Endodermal cell (in vitro differentiated cells): ENCODE data around the gene IGF2BP1. TPM values are rescaled to one million over a fixed set of nuclear protein-coding genes. Genes with fewer than 3 reads are reported as not detected.

Experiments used
- DNase-seq: peaks from one replicate; pipeline ENCODE4 v3.0.0-alpha.2; 2017
- H3K27ac ChIP-seq: 2 replicates; pipeline ENCODE4 v1.5.1; 2013; ENCODE audit warnings: mild to moderate bottlenecking, low read depth, low read length, moderate library complexity
- H3K27me3 ChIP-seq: 2 replicates; pipeline ENCODE4 v1.6.1; 2013; ENCODE audit warnings: mild to moderate bottlenecking, low read length, moderate library complexity; ENCODE audit not compliant: insufficient read depth, control insufficient read depth, poor library complexity, severe bottlenecking
- H3K36me3 ChIP-seq: 2 replicates; pipeline ENCODE4 v1.7.0; 2013; ENCODE audit warnings: mild to moderate bottlenecking, low read length, moderate library complexity; ENCODE audit not compliant: control insufficient read depth, insufficient read depth
- H3K4me1 ChIP-seq: one replicate; pipeline ENCODE4 v1.7.0; 2013; ENCODE audit warnings: low read length; ENCODE audit not compliant: control insufficient read depth, insufficient read depth
- H3K4me3 ChIP-seq: 2 replicates; pipeline ENCODE4 v1.5.1; 2013; ENCODE audit warnings: mild to moderate bottlenecking, low read length, moderate library complexity
- H3K9ac ChIP-seq: 2 replicates; pipeline ENCODE4 v1.6.1; 2013; ENCODE audit warnings: mild to moderate bottlenecking, low read length, moderate library complexity; ENCODE audit not compliant: poor library complexity, severe bottlenecking; ENCODE audit errors: extremely low read depth
- H3K9me3 ChIP-seq: 2 replicates; pipeline ENCODE4 v1.6.1; 2013; ENCODE audit warnings: mild to moderate bottlenecking, low read length, moderate library complexity; ENCODE audit not compliant: control insufficient read depth
- H3K27ac Mint-ChIP-seq: 2 replicates; pipeline ENCODE4 v1.8.0; 2020; ENCODE audit warnings: mixed read lengths
- H3K27me3 Mint-ChIP-seq: 2 replicates; pipeline ENCODE4 v1.8.0; 2021; ENCODE audit warnings: mild to moderate bottlenecking, mixed read lengths; ENCODE audit not compliant: insufficient read depth
- H3K36me3 Mint-ChIP-seq: 2 replicates; pipeline ENCODE4 v1.8.0; 2020; ENCODE audit warnings: low read depth, mixed read lengths
- H3K4me1 Mint-ChIP-seq: 2 replicates; pipeline ENCODE4 v1.8.0; 2020; ENCODE audit warnings: mixed read lengths
- H3K4me3 Mint-ChIP-seq: 2 replicates; pipeline ENCODE4 v1.8.0; 2020; ENCODE audit warnings: mild to moderate bottlenecking, moderate library complexity, mixed read lengths
- H3K9me3 Mint-ChIP-seq: 2 replicates; pipeline ENCODE4 v1.8.0; 2020; ENCODE audit warnings: mild to moderate bottlenecking, mixed read lengths
- WGBS, 2 experiments: methylation state at CpG; one replicate each; pipeline versions ENCODE4 v1.1.5 to v1.1.7; 2013; ENCODE audit warnings: missing lambda C conversion rate in 2 of 2, mixed read lengths in 1 of 2; ENCODE audit not compliant: insufficient coverage in 1 of 2, insufficient read length in 1 of 2; 5-methylcytosine and 5-hydroxymethylcytosine counted together
- total RNA-seq, 2 donors: library from RNA; stranded (reverse); fragmentation: NEBNext Ultra II Directional in 1 of 2; extraction: Animal tissue kit (Norgen Biotek cat#: 25700) in 1 of 2; gene quantifications; 2 replicates in 1 of 2; 3 replicates in 1 of 2; pipeline ENCODE4 v1.2.1, GENCODE V29; 2021
- TF ChIP-seq, protein P1 (sequence below): fragments of 200-600 bp; sonication (generic); conservative IDR thresholded peaks from 2 replicates; pipeline ENCODE4 v1.5.0; 2021; ENCODE audit warnings: antibody characterized with exemption, mild to moderate bottlenecking

IGF2BP1 gene
- total RNA-seq, 2 donors from 2014 or later = 333 to 360 TPM

DNA sequence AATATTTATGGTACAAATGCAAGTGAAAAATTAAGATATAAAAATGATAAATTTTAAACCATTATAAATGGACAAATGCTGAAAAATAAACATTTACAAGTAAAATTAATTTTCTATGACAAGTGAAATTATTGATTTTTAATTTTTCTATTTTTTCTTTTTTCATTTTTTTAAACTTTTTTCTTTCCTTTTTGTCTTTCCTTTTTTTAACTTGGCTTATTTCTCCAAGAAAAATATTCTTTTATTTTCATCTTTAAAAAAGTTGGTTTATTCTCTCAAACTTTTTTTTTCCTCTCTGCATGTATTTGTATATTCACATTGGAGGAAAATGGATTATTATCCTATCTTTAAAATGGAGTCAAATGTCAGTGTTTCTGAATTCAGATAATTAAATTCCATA, 3.9 kb upstream of the IGF2BP1 start:
- Histone ChIP-seq H3K9me3 (no peaks in the 10 kb centered on the region), H3K27ac (no peak overlapping the region), H3K36me3 (no peaks in the 10 kb centered on the region), H3K4me3 (no peak overlapping the region), H3K27me3 (no peaks in the 10 kb centered on the region), H3K9ac (no peak overlapping the region), H3K4me1 (peaks cover 8% of the 10 kb centered on the region)
- Mint-ChIP-seq H3K4me3 (no peak overlapping the region), H3K4me1 (peaks cover 31% of the 10 kb centered on the region), H3K9me3 (no peaks in the 10 kb centered on the region), H3K27ac (no peak overlapping the region), H3K36me3 (no peaks in the 10 kb centered on the region), H3K27me3 (no peaks in the 10 kb centered on the region)
- DNase-seq = no peak
- TF ChIP-seq, protein P1, sequence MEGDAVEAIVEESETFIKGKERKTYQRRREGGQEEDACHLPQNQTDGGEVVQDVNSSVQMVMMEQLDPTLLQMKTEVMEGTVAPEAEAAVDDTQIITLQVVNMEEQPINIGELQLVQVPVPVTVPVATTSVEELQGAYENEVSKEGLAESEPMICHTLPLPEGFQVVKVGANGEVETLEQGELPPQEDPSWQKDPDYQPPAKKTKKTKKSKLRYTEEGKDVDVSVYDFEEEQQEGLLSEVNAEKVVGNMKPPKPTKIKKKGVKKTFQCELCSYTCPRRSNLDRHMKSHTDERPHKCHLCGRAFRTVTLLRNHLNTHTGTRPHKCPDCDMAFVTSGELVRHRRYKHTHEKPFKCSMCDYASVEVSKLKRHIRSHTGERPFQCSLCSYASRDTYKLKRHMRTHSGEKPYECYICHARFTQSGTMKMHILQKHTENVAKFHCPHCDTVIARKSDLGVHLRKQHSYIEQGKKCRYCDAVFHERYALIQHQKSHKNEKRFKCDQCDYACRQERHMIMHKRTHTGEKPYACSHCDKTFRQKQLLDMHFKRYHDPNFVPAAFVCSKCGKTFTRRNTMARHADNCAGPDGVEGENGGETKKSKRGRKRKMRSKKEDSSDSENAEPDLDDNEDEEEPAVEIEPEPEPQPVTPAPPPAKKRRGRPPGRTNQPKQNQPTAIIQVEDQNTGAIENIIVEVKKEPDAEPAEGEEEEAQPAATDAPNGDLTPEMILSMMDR = no peak

- no peaks in the 10 kb centered on the region for H3K9me3 ChIP-seq
- no peaks in the 10 kb centered on the region for H3K27me3 Mint-ChIP-seq
- H3K36me3 Mint-ChIP-seq = peaks cover 5% of the 10 kb centered on the region
- H3K9ac ChIP-seq = no peak overlapping the region
- H3K4me1 ChIP-seq = peaks cover 8% of the 10 kb centered on the region
- peak overlapping the region; percentile 60 for H3K27ac ChIP-seq
- H3K27ac Mint-ChIP-seq = peak overlapping the region; percentile 80
- TF ChIP-seq, protein P1 = no peak
- H3K27me3 ChIP-seq = no peaks in the 10 kb centered on the region
- DNase-seq = peak; percentile 43
- no peak overlapping the region for H3K4me3 ChIP-seq
- no peaks in the 10 kb centered on the region for H3K9me3 Mint-ChIP-seq
- peaks cover 4% of the 10 kb centered on the region for H3K36me3 ChIP-seq
- H3K4me1 Mint-ChIP-seq = peaks cover 31% of the 10 kb centered on the region
- H3K4me3 Mint-ChIP-seq = peak overlapping the region; percentile 99
Observed at GRCh38 chr17:48993951-48994350, 3.2 kb upstream of the IGF2BP1 start.

GRCh38 chr17:48994549-48995303, 2.5 kb upstream of the IGF2BP1 start:
- Histone ChIP-seq H3K27ac (peak overlapping the region; percentile 99), H3K4me3 (peak overlapping the region; percentile 99)
- WGBS, 2 experiments = 0% methylated on average over 1 to 2 of the region's 3 CpGs

More at GRCh38 chr17:48994549-48995303, 2.5 kb upstream of the IGF2BP1 start:
- Mint-ChIP-seq H3K9me3 (no peaks in the 10 kb centered on the region), H3K27me3 (no peaks in the 10 kb centered on the region), H3K27ac (peak overlapping the region; percentile 98), H3K36me3 (peaks cover 12% of the 10 kb centered on the region), H3K4me1 (peaks cover 31% of the 10 kb centered on the region), H3K4me3 (peak overlapping the region; percentile 99)
- DNase-seq = peak; percentile 51
- TF ChIP-seq, protein P1 = no peak
- Histone ChIP-seq H3K27me3 (no peaks in the 10 kb centered on the region), H3K9me3 (no peaks in the 10 kb centered on the region), H3K4me1 (peaks cover 8% of the 10 kb centered on the region), H3K36me3 (peaks cover 10% of the 10 kb centered on the region), H3K9ac (peak overlapping the region; percentile 99)
